GM12878 (cell line): ENCODE results near the gene TMED10. TPM values are rescaled to one million over a fixed set of nuclear protein-coding genes. Genes with fewer than 3 reads are reported as not detected.
A peak's percentile ranks its signal among the peaks of the same experiment; 100 is the strongest.

Experiments used
- BCL3 ChIP-seq: IDR thresholded peaks from 2 replicates; pipeline ENCODE4 v1.6.1; 2011; ENCODE audit warnings: borderline replicate concordance, low read depth, mild to moderate bottlenecking, moderate library complexity, low read length; ENCODE audit not compliant: insufficient read depth, poor library complexity, severe bottlenecking
- CBX3 ChIP-seq: fragments of 200-600 bp; sonication (generic); IDR thresholded peaks from 2 replicates; pipeline ENCODE4 v1.6.1; 2016; ENCODE audit warnings: low read depth, borderline replicate concordance
- CEBPB ChIP-seq, 2 experiments: fragments of 150-350 bp in 1 of 2; IDR thresholded peaks; 2 replicates each; pipeline ENCODE4 v1.6.1; 2012 to 2014; ENCODE audit warnings: low read depth in 2 of 2, low read length in 2 of 2, borderline replicate concordance in 1 of 2, inconsistent platforms in 1 of 2
- DPF2 ChIP-seq: fragments of 450-650 bp; IDR thresholded peaks from 2 replicates; pipeline ENCODE4 v1.6.1; 2017; ENCODE audit warnings: mild to moderate bottlenecking
- E4F1 ChIP-seq: fragments of 450-650 bp; IDR thresholded peaks from 2 replicates; pipeline ENCODE4 v1.6.1; 2018; ENCODE audit warnings: borderline replicate concordance, mild to moderate bottlenecking; ENCODE audit not compliant: partially characterized antibody
- FOXK2 ChIP-seq: fragments of 450-650 bp; IDR thresholded peaks from 2 replicates; pipeline ENCODE4 v1.6.1; 2017; ENCODE audit warnings: mild to moderate bottlenecking, moderate library complexity
- IRF3 ChIP-seq: fragments of 450-650 bp; IDR thresholded peaks from 2 replicates; pipeline ENCODE4 v1.6.1; 2014; ENCODE audit warnings: mild to moderate bottlenecking
- JUND ChIP-seq: IDR thresholded peaks from 2 replicates; pipeline ENCODE4 v1.6.1; 2012; ENCODE audit warnings: low read depth, mild to moderate bottlenecking, low read length, improper control_type of control experiment, moderate library complexity
- NR2F1 ChIP-seq: fragments of 450-650 bp; conservative IDR thresholded peaks from 2 replicates; pipeline ENCODE4 v1.6.1; 2017; ENCODE audit warnings: mild to moderate bottlenecking
- POLR2A ChIP-seq: IDR thresholded peaks from 2 replicates; pipeline ENCODE4 v1.6.1; 2011; ENCODE audit warnings: low read depth, mild to moderate bottlenecking, low read length
- POU2F2 ChIP-seq: IDR thresholded peaks from 3 replicates; pipeline ENCODE4 v1.6.1; 2011; ENCODE audit warnings: low read depth, mild to moderate bottlenecking, low read length, borderline replicate concordance
- SMC3 ChIP-seq: IDR thresholded peaks from 2 replicates; pipeline ENCODE4 v1.6.1; 2011; ENCODE audit warnings: low read length, improper control_type of control experiment, borderline replicate concordance
- YBX1 ChIP-seq: fragments of 450-650 bp; IDR thresholded peaks from 2 replicates; pipeline ENCODE4 v1.6.1; 2016; ENCODE audit warnings: antibody characterized with exemption
- YY1 ChIP-seq: IDR thresholded peaks from 2 replicates; pipeline ENCODE4 v1.6.1; 2011; ENCODE audit warnings: low read depth, mild to moderate bottlenecking, low read length
- ZBTB11 ChIP-seq: fragments of 450-650 bp; formaldehyde crosslinking; IDR thresholded peaks from 2 replicates; pipeline ENCODE4 v1.5.0; 2022; ENCODE audit warnings: mild to moderate bottlenecking, missing genetic modification characterization
- ZNF217 ChIP-seq: fragments of 450-650 bp; IDR thresholded peaks from 2 replicates; pipeline ENCODE4 v1.6.1; 2017; ENCODE audit warnings: antibody characterized with exemption, mild to moderate bottlenecking
- polyA plus RNA-seq, 11 experiments: library from polyadenylated mRNA; depleted of rRNA in 4 of 11; unstranded in 6 of 11; stranded (reverse) in 5 of 11; fragments of >200 nt; fragmentation: Nextera tagmentation in 4 of 11; fragmentation: Illumina TruSeq in 1 of 11; extraction: Ambion mirVana in 4 of 11; extraction: Trizol in 1 of 11; gene quantifications; 1 replicate in 1 of 11; 2 replicates in 10 of 11; pipeline versions ENCODE4 v1.2.1 to v1.2.3, GENCODE V29; 2011 to 2016; ENCODE audit warnings: inconsistent platforms in 2 of 11, missing spikeins in 2 of 11, low read depth in 1 of 11
- total RNA-seq, 4 experiments: library from RNA; depleted of rRNA in 3 of 4; stranded (reverse); fragments of >200 nt in 3 of 4; fragmentation: Illumina TruSeq in 1 of 4; extraction: Trizol in 1 of 4; gene quantifications; 2 replicates each; pipeline versions ENCODE4 v1.2.1 to v1.2.3, GENCODE V29; 2013 to 2021
- TF ChIP-seq, protein P1 (sequence below): fragments of 450-650 bp; conservative IDR thresholded peaks from 2 replicates; pipeline ENCODE4 v1.6.1; 2017; ENCODE audit warnings: mild to moderate bottlenecking, moderate library complexity

The TMED10 gene
- total and polyA plus RNA-seq, 10 of the 15 experiments (the other 5 are each of a cell fraction or from before 2014, with no cell fraction given), result 99.8 to 270 (median 180) TPM

GRCh38 chr14:75126679-75127473 is 49.5 kb downstream of the TMED10 start, which contains the start of gene NEK9 (continued):
- TF ChIP-seq IRF3 (no peak), JUND (no peak), CEBPB (IDR thresholded peaks at IDR 0.05; ENCODE audit: borderline replicate concordance in 1 of 2, low read depth in 2 of 2, low read length in 2 of 2) (no peak), ZBTB11 (CRISPR knock-in tag) (peak; percentile 37; the same call in 1 of the 2 replicates), DPF2 (peak; percentile 82), E4F1 (peak; percentile 24), SMC3 (no peak), YBX1 (no peak), POLR2A (peak; percentile 98), CBX3 (no peak), ZNF217 (no peak), NR2F1 (peak; percentile 61; the same call in 1 of the 2 replicates), FOXK2 (no peak), YY1 (peak; percentile 86; the same call in 1 of the 2 replicates), POU2F2 (peak; percentile 45; the same call in 1 of the 3 replicates), BCL3 (peak; percentile 26)
- TF ChIP-seq, protein P1, sequence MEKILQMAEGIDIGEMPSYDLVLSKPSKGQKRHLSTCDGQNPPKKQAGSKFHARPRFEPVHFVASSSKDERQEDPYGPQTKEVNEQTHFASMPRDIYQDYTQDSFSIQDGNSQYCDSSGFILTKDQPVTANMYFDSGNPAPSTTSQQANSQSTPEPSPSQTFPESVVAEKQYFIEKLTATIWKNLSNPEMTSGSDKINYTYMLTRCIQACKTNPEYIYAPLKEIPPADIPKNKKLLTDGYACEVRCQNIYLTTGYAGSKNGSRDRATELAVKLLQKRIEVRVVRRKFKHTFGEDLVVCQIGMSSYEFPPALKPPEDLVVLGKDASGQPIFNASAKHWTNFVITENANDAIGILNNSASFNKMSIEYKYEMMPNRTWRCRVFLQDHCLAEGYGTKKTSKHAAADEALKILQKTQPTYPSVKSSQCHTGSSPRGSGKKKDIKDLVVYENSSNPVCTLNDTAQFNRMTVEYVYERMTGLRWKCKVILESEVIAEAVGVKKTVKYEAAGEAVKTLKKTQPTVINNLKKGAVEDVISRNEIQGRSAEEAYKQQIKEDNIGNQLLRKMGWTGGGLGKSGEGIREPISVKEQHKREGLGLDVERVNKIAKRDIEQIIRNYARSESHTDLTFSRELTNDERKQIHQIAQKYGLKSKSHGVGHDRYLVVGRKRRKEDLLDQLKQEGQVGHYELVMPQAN, result peak; percentile 84
